ENCODE measurements around the gene MEX3D. TPM values are rescaled to one million over a fixed set of nuclear protein-coding genes. Genes with fewer than 3 reads are reported as not detected.

Gene MEX3D
- total RNA-seq, 4 donors from 2014 or later = 2.4 to 7.9 (median 5.3) TPM

DNA sequence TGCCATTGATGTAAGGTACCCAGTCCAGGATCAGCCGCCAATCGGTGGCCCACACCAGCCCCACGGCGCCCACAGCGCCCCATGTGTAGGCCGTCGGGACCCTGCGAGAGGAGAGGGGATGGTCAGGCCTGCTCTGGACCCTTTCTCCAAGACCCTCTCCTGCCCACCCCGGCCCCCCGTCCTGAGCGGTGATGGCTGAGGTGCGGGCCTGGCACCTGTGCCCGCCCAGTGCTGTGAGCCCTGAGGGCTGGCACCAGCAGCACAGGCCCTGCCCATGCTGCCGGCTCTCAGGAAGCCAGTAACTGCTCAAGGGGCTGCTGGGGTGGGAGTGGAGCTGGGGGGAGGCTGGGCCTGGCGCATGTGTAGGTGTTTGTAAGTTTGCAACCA lies 31.3 kb upstream of the MEX3D start:
- TF ChIP-seq CTCF (IDR thresholded peaks at IDR 0.05 in 4 of 5, conservative IDR thresholded peaks at IDR 0.05 in 1 of 5) (no peak), POLR2A (IDR thresholded peaks at IDR 0.05) (no peak)
- Histone ChIP-seq H3K27ac (no peak overlapping the region), H3K9me3 (no peaks in the 10 kb centered on the region), H3K4me1 (peaks cover 16 to 28% of the 10 kb centered on the region in 2 donors), H3K27me3 (no peaks in the 10 kb centered on the region), H3K36me3 (peaks cover 0 to 46% of the 10 kb centered on the region in 2 donors), H3K4me3 (no peak overlapping the region)
- DNase-seq (no peak), ATAC-seq (no peak)
- in situ Hi-C loops (cut with MboI; ENCODE audit: low sequenced_read_pairs in 4 of 4) = no loop called here
- intact Hi-C loops (cut with DNase I; ENCODE audit: low total_unique reads) = no loop called here

GRCh38 chr19:1598777-1599459 lies 30.8 kb upstream of the MEX3D start:
- TF ChIP-seq POLR2A (IDR thresholded peaks at IDR 0.05) = no peak
- ATAC-seq = no peak
- in situ Hi-C loops (cut with MboI; ENCODE audit: low sequenced_read_pairs in 4 of 4) (no loop called here), intact Hi-C loops (cut with DNase I; ENCODE audit: low total_unique reads) (no loop called here)
- no peak for DNase-seq
- Histone ChIP-seq H3K36me3 (peaks cover 0 to 46% of the 10 kb centered on the region in 2 donors), H3K4me1 (peaks cover 13 to 22% of the 10 kb centered on the region in 2 donors), H3K27ac (no peak overlapping the region), H3K27me3 (no peaks in the 10 kb centered on the region), H3K4me3 (no peak overlapping the region), H3K9me3 (no peaks in the 10 kb centered on the region)

DNA sequence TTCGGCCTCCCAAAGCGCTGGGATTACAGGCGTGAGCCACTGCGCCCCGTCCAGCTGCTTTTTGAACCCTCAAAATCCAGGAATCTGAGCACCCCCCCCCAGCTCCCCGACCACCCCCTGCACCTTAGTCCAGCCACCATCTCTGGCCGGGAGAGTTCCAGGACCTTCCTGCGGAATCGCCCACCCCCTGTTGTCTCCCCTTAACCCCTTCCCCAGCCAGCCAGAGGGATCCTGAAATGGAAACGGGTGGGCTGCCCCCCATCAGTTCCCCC lies 25.3 kb upstream of the MEX3D start:
- no peak for DNase-seq
- in situ Hi-C loops (cut with MboI; ENCODE audit: low sequenced_read_pairs in 4 of 4) = no loop called here
- Histone ChIP-seq H3K9me3 (no peaks in the 10 kb centered on the region), H3K4me3 (peak overlapping the region; percentile 75 to 83 (median 77)), H3K4me1 (peaks cover 14 to 30% of the 10 kb centered on the region in 2 donors), H3K27me3 (no peaks in the 10 kb centered on the region), H3K36me3 (peaks cover 0 to 33% of the 10 kb centered on the region in 2 donors), H3K27ac (peak overlapping the region; percentile 88 to 98 (median 92))
- no peak for ATAC-seq
- intact Hi-C loops (cut with DNase I; ENCODE audit: low total_unique reads) = no loop called here
- TF ChIP-seq POLR2A (IDR thresholded peaks at IDR 0.05) (no peak), CTCF (IDR thresholded peaks at IDR 0.05 in 4 of 5, conservative IDR thresholded peaks at IDR 0.05 in 1 of 5) (no peak)

GRCh38 chr19:1592755-1593500 lies 24.8 kb upstream of the MEX3D start, which contains the start of gene MBD3:
Gene MBD3, minus strand, starts transcription at chr19:1592865. Its CDS starts 234 bp downstream, at chr19:1592631.
- Histone ChIP-seq H3K4me1 (peaks cover 19 to 30% of the 10 kb centered on the region in 2 donors), H3K9me3 (no peaks in the 10 kb centered on the region), H3K27ac (peak within 1 kb of the TSS; percentile 88 to 98 (median 94)), H3K36me3 (peaks cover 0 to 28% of the 10 kb centered on the region in 2 donors), H3K4me3 (peak within 1 kb of the TSS; percentile 76 to 90 (median 85)), H3K27me3 (no peaks in the 10 kb centered on the region)
- DNase-seq (peak; percentile 89 to 94), ATAC-seq (peak; percentile 80 to 87)
- TF ChIP-seq POLR2A (IDR thresholded peaks at IDR 0.05) (no peak), CTCF (IDR thresholded peaks at IDR 0.05 in 4 of 5, conservative IDR thresholded peaks at IDR 0.05 in 1 of 5) (peak in 2 of 5 experiments; percentile 18 to 21)
- in situ Hi-C loops (cut with MboI; ENCODE audit: low sequenced_read_pairs in 4 of 4) = no loop called here
- intact Hi-C loops (cut with DNase I; ENCODE audit: low total_unique reads) = loop anchor here (1.0 kb wide), 3 partner anchors 12 to 103 kb away; partner anchors contain the start of genes PCSK4, TCF3 and UQCR11
